SKM-1 (cell line): ENCODE results near the gene PLCH1.

ENCODE experiments used
- DNase-seq: peaks from one replicate; lab custom pipeline; 2025; ENCODE audit not compliant: unreplicated experiment; lab: John Stamatoyannopoulos, UW

Gene PLCH1

DNA sequence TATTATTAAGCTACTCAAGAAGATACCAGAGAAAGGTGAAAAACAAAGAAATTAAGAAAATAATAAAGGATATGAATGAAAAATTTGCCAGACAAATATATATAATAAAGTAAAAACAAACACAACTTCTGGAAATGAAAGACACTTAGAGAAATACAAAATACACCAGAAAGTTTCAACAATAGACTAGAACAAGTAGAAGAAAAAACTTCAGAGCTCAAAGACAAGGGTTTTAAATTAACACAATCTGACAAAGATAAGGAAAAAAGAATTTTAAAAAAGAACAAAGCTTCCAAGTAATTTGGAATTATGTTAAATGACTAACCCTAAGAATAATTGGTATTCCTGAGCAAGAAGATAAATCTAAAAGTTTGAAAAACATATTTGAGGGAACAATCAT, 135.3 kb downstream of the PLCH1 start:
- DNase-seq: no peak

DNA sequence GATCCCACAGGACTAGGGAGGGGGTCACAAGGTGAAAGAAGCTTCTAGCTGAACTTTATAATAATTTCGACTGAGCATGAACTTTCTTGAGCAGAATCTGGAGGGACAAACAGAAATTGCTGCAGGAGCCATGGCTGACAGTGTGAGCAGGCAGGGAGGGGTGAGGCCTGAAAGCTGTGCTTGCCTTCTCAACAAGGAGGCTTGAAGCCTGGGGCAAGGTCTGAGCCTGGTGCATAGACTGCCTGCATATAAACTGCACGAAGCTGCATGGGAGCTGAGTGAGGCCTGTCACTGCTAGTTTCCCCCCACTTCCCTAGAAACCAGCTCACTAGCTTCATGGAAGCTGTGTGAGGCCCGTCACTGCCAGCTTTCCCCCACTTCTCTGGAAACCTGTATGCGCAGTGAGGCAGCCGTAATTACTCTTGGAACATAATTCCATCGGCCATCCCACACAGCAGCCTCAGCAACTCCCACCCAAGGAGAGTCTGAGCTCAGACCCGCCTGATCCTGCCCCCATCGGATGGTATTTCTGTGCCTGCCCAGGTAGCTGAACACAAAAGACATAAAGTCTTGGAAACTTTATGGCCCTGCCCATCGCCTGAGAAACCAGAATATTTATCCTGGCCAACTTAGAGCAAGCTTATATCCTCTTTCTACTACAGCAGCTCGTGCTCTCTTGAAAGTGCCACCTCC, 136.5 kb downstream of the PLCH1 start:
- DNase-seq: no peak

DNA sequence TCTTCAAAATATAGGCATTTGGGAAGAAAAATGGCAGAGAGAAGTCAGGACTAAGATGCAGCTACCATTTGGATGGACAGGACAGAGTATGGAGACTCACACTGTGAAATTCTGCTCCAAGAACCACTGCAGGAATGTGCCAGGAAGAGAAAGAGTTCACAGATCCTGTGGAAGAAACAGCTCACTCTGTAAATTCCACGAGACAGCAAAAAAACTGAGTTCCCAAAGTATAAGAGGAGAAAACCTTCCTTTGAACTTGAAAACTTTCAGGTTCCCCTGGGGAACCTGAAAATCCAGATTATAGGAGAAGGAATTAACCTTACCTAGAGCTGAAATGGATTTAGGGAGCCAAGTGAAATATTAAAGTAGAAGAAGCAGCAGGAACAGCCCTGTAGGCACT, 137.1 kb downstream of the PLCH1 start:
- DNase-seq: no peak

DNA sequence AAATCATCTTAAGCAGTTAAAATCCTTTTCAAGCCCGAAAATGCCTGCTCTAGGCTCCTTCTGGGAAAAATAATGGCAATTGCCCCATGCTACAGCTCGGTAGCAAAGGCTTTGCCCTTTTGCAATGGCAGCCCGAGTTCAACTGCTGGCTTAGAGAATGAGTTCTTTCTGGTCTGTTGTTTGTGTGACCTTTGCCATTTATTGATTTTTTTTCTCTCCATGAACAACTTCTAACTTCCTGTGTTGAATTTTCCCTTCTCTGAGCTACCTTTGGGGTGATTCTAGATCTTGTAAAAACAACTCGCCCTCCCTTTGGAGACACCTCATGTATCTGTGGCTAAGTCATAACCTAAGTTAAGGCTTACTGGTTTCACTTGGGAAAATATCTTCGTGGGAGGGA, 139.3 kb downstream of the PLCH1 start:
- DNase-seq: no peak

GRCh38 chr3:155604967-155605366, 139.9 kb downstream of the PLCH1 start:
- no peak for DNase-seq

GRCh38 chr3:155604126-155604525, 140.7 kb downstream of the PLCH1 start:
- DNase-seq: no peak

GRCh38 chr3:155603302-155603701, 141.6 kb downstream of the PLCH1 start:
- no peak for DNase-seq

DNA sequence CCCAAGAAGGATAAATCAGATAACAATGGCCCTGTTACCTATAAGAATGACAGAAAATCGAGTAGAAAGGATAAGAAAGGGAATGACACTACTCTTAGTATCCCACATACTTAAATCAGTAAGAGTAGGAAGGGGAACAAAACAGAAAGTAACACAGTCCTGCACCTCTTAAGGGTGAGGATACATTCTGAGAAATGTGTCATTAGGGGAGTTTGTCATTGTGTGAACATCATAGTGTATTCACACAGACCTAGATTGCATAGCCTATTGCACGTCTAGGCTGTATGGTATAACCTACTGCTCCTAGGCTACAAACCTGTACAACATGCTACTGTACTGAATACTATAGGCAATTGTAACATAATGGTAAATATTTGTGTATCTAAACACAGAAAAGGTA, 142.6 kb downstream of the PLCH1 start:
- no peak for DNase-seq

DNA sequence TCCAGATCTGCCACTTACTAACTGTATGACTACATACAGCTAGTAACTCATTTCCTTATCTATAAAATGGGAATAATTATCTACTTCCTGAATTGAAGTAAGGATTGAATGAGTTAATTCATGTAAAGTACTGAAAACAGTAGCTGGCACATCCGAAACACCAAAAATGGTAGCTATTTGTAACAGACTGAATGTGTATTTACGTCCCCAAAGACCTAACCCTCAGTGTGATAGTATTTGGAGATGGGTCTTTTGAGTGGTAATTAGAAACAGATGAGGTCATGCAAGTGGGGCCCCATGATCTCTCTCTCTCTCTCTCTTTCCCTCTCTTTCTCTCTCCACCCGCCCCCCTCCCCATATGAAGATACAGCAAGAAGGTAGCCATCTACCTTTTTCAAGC, 146.2 kb downstream of the PLCH1 start:
- no peak for DNase-seq

GRCh38 chr3:155596615-155597014, 148.3 kb downstream of the PLCH1 start:
- no peak for DNase-seq

GRCh38 chr3:155595371-155595770, 149.5 kb downstream of the PLCH1 start:
- no peak for DNase-seq

- no peak for DNase-seq
Measured at GRCh38 chr3:155594526-155595187, 150.2 kb downstream of the PLCH1 start.

- DNase-seq: no peak
Measured at GRCh38 chr3:155587581-155587980, 157.3 kb downstream of the PLCH1 start.

DNA sequence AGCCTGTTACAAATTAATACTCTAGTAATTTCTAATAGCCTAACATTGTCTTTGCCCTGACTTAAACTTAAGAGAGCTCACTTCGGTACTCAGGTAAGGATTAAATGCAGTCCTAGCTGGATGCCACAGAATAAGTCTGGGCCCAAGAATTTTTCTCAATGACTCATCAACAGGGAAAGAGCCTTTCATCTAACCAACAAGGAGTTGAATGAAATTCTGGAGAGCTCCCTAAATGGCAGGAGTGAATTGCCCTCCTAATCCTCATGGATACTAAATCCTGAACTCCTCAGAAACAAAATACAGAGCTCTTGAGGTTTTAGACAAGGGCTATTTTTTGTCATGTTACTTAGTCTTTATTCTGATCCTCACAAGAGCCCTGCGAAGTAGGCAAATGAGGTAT, 159.5 kb downstream of the PLCH1 start:
- DNase-seq: no peak

GRCh38 chr3:155581579-155581978, 163.3 kb downstream of the PLCH1 start:
- peak; percentile 22 for DNase-seq

- DNase-seq: no peak
Measured at GRCh38 chr3:155572085-155572484, 172.8 kb downstream of the PLCH1 start.

GRCh38 chr3:155568295-155568694, 176.6 kb downstream of the PLCH1 start:
- DNase-seq: no peak

GRCh38 chr3:155560594-155560993, 184.3 kb downstream of the PLCH1 start:
- no peak for DNase-seq

DNA sequence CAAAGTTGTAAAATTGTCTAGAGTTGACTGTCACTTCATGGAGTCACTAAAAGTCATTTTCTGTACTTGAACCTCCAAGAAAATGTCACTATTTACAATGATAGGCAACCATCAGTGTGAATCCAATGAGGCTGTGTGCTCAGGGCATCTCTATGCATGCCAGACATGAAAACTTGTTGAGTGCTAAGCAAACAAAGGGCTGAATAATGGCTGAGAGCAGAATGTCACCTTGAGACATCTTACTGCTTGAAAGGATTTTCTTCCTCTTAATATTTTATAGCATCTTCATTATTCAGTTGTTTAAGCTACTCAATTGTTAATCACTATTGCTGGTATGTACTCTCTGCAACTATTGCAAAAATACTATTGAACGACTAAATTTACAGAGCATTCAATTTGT, 184.7 kb downstream of the PLCH1 start:
- no peak for DNase-seq

GRCh38 chr3:155556531-155556930, 188.3 kb downstream of the PLCH1 start:
- no peak for DNase-seq

- no peak for DNase-seq
Measured at GRCh38 chr3:155555479-155556060, 189.3 kb downstream of the PLCH1 start.

DNA sequence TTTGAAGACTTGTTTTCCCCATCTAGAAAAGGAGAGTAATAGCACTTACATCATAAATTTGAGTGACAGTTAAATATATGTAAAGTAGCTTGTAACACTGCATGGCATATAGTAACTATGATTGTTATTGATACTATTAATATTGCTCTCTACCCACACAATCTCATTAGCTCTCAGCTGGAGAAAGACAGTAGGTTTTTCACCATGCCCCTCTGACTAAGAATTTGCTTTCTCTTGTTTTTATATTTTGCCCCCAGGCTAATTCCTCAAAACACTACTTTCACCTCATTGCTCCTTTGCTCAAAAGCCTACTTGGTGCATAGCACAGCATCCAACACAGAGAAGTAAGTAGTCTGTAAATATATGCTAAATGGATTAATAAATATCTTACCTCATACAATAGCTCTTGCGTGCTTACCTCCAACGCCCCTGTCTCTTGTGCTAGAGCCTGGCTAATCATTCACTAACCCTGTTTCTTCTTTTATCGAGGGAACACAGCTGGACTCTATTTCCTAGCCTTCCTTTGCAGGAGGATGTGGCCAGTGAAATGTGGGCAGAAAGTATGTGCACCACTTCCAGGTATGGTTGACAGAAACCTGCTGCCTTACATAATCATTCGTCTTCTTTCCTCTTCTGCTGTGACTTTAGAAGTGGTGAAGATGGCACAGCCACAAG, 190.0 kb downstream of the PLCH1 start:
- DNase-seq: peak; percentile 92
